HepG2 (cell line): ENCODE results near the gene TUBGCP5. TPM values are rescaled to one million over a fixed set of nuclear protein-coding genes. Genes with fewer than 3 reads are reported as not detected.
A peak's percentile ranks its signal among the peaks of the same experiment; 100 is the strongest.

Experiments used
- ETV5 ChIP-seq: IDR thresholded peaks from 2 replicates; pipeline ENCODE4 v1.6.1; 2018; ENCODE audit warnings: missing biosample characterization, missing genetic modification reagents, inconsistent platforms, borderline replicate concordance
- NFE2L2 ChIP-seq: fragments of 150-350 bp; IDR thresholded peaks from 2 replicates; pipeline ENCODE4 v1.6.1; 2014; ENCODE audit warnings: low read length
- NONO ChIP-seq, 2 experiments: fragments of 450-650 bp in 1 of 2; sonication (generic) in 1 of 2; formaldehyde crosslinking in 1 of 2; IDR thresholded peaks in 1 of 2; conservative IDR thresholded peaks in 1 of 2; 2 replicates each; pipeline versions ENCODE4 v1.6.1 to v1.8.0; 2017 to 2022; ENCODE audit warnings: mild to moderate bottlenecking in 1 of 2, missing genetic modification reagents in 1 of 2, moderate library complexity in 1 of 2
- NRL ChIP-seq: sonication (generic); formaldehyde crosslinking; IDR thresholded peaks from 2 replicates; pipeline ENCODE4 v1.5.0; 2020; ENCODE audit warnings: missing genetic modification reagents, mild to moderate bottlenecking, moderate library complexity, borderline replicate concordance
- PBX3 ChIP-seq: sonication (generic); formaldehyde crosslinking; IDR thresholded peaks from 2 replicates; pipeline ENCODE4 v1.8.1; 2023; ENCODE audit warnings: missing genetic modification reagents, inconsistent platforms, borderline replicate concordance
- POLR2A ChIP-seq, 2 experiments: IDR thresholded peaks; 2 replicates each; pipeline ENCODE4 v1.6.1; 2011; ENCODE audit warnings: low read depth in 2 of 2, low read length in 2 of 2, mild to moderate bottlenecking in 1 of 2, moderate library complexity in 1 of 2; ENCODE audit not compliant: insufficient read depth in 1 of 2
- RXRA ChIP-seq: sonication (generic); formaldehyde crosslinking; IDR thresholded peaks from 2 replicates; pipeline ENCODE4 v1.5.1; 2020; ENCODE audit warnings: missing genetic modification reagents
- SNAI1 ChIP-seq: sonication (generic); formaldehyde crosslinking; IDR thresholded peaks from 2 replicates; pipeline ENCODE4 v1.5.0; 2020; ENCODE audit warnings: mild to moderate bottlenecking, missing genetic modification reagents, borderline replicate concordance
- ZFP36L1 ChIP-seq: sonication (generic); formaldehyde crosslinking; IDR thresholded peaks from 2 replicates; pipeline ENCODE4 v1.8.0; 2022; ENCODE audit warnings: mild to moderate bottlenecking, missing genetic modification reagents, moderate library complexity
- ZNF510 ChIP-seq: sonication (generic); formaldehyde crosslinking; IDR thresholded peaks from 2 replicates; pipeline ENCODE4 v1.4.0; 2020; ENCODE audit warnings: low read depth, mild to moderate bottlenecking, missing genetic modification reagents
- ZZZ3 ChIP-seq: sonication (generic); formaldehyde crosslinking; IDR thresholded peaks from 2 replicates; pipeline ENCODE4 v1.4.0; 2020; ENCODE audit warnings: missing genetic modification reagents, mild to moderate bottlenecking, borderline replicate concordance
- polyA plus RNA-seq, 8 experiments: library from polyadenylated mRNA; depleted of rRNA in 3 of 8; stranded (reverse) in 7 of 8; unstranded in 1 of 8; fragments of >200 nt; fragmentation: Illumina TruSeq in 4 of 8; extraction: Trizol in 4 of 8; gene quantifications; 2 replicates each; pipeline versions ENCODE4 v1.2.1 to v1.2.3, GENCODE V29; 2011 to 2016; ENCODE audit warnings: low read depth in 4 of 8, missing spikeins in 1 of 8, mixed read lengths in 1 of 8; ENCODE audit not compliant: insufficient read depth in 1 of 8
- total RNA-seq, 5 experiments: library from RNA; depleted of rRNA; stranded (reverse); fragments of >200 nt; fragmentation: Illumina TruSeq; extraction: Trizol; gene quantifications; 2 replicates each; pipeline ENCODE4 v1.2.3, GENCODE V29; 2016; ENCODE audit warnings: low read depth in 1 of 5
- TF ChIP-seq, protein P1 (sequence below): sonication (generic); formaldehyde crosslinking; conservative IDR thresholded peaks from 2 replicates; pipeline ENCODE4 v1.4.0; 2020; ENCODE audit warnings: missing genetic modification reagents
- TF ChIP-seq, protein P2 (sequence below): sonication (generic); formaldehyde crosslinking; IDR thresholded peaks from 2 replicates; pipeline ENCODE4 v1.4.0; 2020; ENCODE audit warnings: missing genetic modification reagents
- TF ChIP-seq, protein P3 (sequence below): sonication (generic); formaldehyde crosslinking; conservative IDR thresholded peaks from 2 replicates; pipeline ENCODE4 v1.4.0; 2020; ENCODE audit warnings: mild to moderate bottlenecking, missing genetic modification reagents, moderate library complexity

Gene TUBGCP5
- total and polyA plus RNA-seq, 2 of the 13 experiments (the other 11 are each of a cell fraction or from before 2014, with no cell fraction given) = 7.2 to 25.0 TPM

DNA sequence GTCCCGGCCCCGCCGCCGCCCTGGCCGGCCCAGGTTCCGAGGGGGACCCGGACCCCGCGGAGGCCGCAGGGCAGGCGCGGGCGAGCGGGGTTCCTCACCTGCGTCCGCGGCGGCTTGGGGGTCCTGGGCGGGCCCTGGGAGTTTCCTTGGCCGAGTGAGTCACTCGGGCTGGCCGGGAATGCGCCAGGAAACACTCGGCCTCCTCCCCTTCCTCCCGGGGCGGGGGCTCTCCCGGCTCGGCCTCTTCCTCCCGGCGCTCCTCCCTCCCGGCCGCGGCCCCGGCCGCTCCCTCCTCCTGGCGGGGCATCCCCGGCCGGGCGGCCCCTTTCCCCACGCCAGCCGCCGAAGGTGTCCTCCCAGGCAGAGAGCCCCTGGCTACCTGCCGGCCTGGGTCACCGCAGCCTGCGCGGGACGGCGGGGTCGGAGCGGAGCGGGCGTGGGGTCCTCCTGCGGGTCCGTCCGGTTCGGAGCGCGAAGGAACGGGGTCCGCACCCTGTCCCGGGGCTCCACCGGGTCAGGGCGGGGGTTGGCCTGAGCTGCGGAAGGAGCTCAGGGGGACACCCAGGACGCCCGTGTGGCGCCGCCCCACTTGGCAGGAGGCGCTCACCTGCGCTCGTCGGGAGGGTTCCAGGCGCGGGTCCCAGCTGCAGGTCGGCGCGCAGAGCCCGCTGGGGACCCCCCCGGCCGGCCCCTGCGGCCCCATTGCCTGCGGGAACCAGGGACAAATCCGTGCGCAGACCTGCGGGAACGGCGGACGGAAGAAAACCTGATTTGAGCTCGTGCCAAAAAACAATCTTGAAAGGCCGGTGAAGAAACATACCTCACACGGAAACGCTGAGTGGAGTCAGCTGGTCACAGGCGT lies 58.9 kb downstream of the TUBGCP5 start, which contains the start of gene CYFIP1 (continued):
- TF ChIP-seq, protein P1, sequence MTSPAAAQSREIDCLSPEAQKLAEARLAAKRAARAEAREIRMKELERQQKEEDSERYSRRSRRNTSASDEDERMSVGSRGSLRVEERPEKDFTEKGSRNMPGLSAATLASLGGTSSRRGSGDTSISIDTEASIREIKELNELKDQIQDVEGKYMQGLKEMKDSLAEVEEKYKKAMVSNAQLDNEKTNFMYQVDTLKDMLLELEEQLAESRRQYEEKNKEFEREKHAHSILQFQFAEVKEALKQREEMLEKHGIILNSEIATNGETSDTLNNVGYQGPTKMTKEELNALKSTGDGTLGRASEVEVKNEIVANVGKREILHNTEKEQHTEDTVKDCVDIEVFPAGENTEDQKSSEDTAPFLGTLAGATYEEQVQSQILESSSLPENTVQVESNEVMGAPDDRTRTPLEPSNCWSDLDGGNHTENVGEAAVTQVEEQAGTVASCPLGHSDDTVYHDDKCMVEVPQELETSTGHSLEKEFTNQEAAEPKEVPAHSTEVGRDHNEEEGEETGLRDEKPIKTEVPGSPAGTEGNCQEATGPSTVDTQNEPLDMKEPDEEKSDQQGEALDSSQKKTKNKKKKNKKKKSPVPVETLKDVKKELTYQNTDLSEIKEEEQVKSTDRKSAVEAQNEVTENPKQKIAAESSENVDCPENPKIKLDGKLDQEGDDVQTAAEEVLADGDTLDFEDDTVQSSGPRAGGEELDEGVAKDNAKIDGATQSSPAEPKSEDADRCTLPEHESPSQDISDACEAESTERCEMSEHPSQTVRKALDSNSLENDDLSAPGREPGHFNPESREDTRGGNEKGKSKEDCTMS (CRISPR knock-in tag) = no peak
- TF ChIP-seq ZNF510 (CRISPR knock-in tag) (no peak), RXRA (CRISPR knock-in tag) (peak; percentile 32; the same call in 1 of the 2 replicates), ETV5 (CRISPR knock-in tag) (peak; percentile 43; the same call in 1 of the 2 replicates), POLR2A (IDR thresholded peaks at IDR 0.05; ENCODE audit: insufficient read depth in 1 of 2, low read depth in 2 of 2, low read length in 2 of 2) (peak; percentile 15 to 59; a peak in 2 of 4 replicates), NONO (IDR thresholded peaks at IDR 0.05) (no peak), NONO (CRISPR knock-in tag; conservative IDR thresholded peaks at IDR 0.05) (peak; percentile 55), NFE2L2 (no peak), ZFP36L1 (CRISPR knock-in tag) (0 out of 2 replicates have a peak, but pooled peaks have one; percentile 31), PBX3 (CRISPR knock-in tag) (no peak), NRL (CRISPR knock-in tag) (peak; percentile 32; the same call in 1 of the 2 replicates), ZZZ3 (CRISPR knock-in tag) (no peak), SNAI1 (CRISPR knock-in tag) (0 out of 2 replicates have a peak, but pooled peaks have one; percentile 26)
- TF ChIP-seq, protein P2, sequence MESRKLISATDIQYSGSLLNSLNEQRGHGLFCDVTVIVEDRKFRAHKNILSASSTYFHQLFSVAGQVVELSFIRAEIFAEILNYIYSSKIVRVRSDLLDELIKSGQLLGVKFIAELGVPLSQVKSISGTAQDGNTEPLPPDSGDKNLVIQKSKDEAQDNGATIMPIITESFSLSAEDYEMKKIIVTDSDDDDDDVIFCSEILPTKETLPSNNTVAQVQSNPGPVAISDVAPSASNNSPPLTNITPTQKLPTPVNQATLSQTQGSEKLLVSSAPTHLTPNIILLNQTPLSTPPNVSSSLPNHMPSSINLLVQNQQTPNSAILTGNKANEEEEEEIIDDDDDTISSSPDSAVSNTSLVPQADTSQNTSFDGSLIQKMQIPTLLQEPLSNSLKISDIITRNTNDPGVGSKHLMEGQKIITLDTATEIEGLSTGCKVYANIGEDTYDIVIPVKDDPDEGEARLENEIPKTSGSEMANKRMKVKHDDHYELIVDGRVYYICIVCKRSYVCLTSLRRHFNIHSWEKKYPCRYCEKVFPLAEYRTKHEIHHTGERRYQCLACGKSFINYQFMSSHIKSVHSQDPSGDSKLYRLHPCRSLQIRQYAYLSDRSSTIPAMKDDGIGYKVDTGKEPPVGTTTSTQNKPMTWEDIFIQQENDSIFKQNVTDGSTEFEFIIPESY = no peak
- TF ChIP-seq, protein P3, sequence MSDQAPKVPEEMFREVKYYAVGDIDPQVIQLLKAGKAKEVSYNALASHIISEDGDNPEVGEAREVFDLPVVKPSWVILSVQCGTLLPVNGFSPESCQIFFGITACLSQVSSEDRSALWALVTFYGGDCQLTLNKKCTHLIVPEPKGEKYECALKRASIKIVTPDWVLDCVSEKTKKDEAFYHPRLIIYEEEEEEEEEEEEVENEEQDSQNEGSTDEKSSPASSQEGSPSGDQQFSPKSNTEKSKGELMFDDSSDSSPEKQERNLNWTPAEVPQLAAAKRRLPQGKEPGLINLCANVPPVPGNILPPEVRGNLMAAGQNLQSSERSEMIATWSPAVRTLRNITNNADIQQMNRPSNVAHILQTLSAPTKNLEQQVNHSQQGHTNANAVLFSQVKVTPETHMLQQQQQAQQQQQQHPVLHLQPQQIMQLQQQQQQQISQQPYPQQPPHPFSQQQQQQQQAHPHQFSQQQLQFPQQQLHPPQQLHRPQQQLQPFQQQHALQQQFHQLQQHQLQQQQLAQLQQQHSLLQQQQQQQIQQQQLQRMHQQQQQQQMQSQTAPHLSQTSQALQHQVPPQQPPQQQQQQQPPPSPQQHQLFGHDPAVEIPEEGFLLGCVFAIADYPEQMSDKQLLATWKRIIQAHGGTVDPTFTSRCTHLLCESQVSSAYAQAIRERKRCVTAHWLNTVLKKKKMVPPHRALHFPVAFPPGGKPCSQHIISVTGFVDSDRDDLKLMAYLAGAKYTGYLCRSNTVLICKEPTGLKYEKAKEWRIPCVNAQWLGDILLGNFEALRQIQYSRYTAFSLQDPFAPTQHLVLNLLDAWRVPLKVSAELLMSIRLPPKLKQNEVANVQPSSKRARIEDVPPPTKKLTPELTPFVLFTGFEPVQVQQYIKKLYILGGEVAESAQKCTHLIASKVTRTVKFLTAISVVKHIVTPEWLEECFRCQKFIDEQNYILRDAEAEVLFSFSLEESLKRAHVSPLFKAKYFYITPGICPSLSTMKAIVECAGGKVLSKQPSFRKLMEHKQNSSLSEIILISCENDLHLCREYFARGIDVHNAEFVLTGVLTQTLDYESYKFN (CRISPR knock-in tag) = 0 out of 2 replicates have a peak, but pooled peaks have one; percentile 21
